HepG2 (cell line): Measurements from ENCODE around the gene HDAC8. TPM values are rescaled to one million over a fixed set of nuclear protein-coding genes. Genes with fewer than 3 reads are reported as not detected.

Experiments used
- ARID5B ChIP-seq: IDR thresholded peaks from 2 replicates; pipeline ENCODE4 v1.4.0; 2020; ENCODE audit warnings: mild to moderate bottlenecking, missing genetic modification reagents
- CEBPG ChIP-seq: IDR thresholded peaks from 2 replicates; pipeline ENCODE4 v1.6.1; 2016
- EP300 ChIP-seq, 3 experiments: sonication (generic) in 1 of 3; formaldehyde crosslinking in 1 of 3; IDR thresholded peaks; 2 replicates each; pipeline versions ENCODE4 v1.5.1 to v1.6.1; 2011 to 2020; ENCODE audit warnings: low read depth in 2 of 3, low read length in 2 of 3, borderline replicate concordance in 1 of 3, improper control_type of control experiment in 1 of 3, mild to moderate bottlenecking in 1 of 3, missing genetic modification reagents in 1 of 3, moderate library complexity in 1 of 3
- GATAD2A ChIP-seq: IDR thresholded peaks from 2 replicates; pipeline ENCODE4 v1.6.1; 2016
- HDAC6 ChIP-seq: fragments of 200-600 bp; sonication (generic); IDR thresholded peaks from 2 replicates; pipeline ENCODE4 v1.7.0; 2017; ENCODE audit warnings: mild to moderate bottlenecking, antibody characterized with exemption, low read length, low read depth
- NRL ChIP-seq: sonication (generic); formaldehyde crosslinking; IDR thresholded peaks from 2 replicates; pipeline ENCODE4 v1.5.0; 2020; ENCODE audit warnings: missing genetic modification reagents, mild to moderate bottlenecking, moderate library complexity, borderline replicate concordance
- RARA ChIP-seq: IDR thresholded peaks from 2 replicates; pipeline ENCODE4 v1.6.1; 2016; ENCODE audit warnings: missing genetic modification reagents, missing compliant biosample characterization
- SAFB2 ChIP-seq: sonication (generic); formaldehyde crosslinking; IDR thresholded peaks from 2 replicates; pipeline ENCODE4 v1.5.1; 2020; ENCODE audit warnings: missing genetic modification reagents, low read depth, mild to moderate bottlenecking, borderline replicate concordance
- SMC3 ChIP-seq: IDR thresholded peaks from 2 replicates; pipeline ENCODE4 v1.6.1; 2011; ENCODE audit warnings: low read length, improper control_type of control experiment
- SOX13 ChIP-seq, 3 experiments: fragments of 450-650 bp in 1 of 3; sonication (generic) in 1 of 3; formaldehyde crosslinking in 1 of 3; IDR thresholded peaks in 2 of 3; conservative IDR thresholded peaks in 1 of 3; 2 replicates each; pipeline versions ENCODE4 v1.5.0 to v1.6.1; 2016 to 2020; ENCODE audit warnings: antibody characterized with exemption in 1 of 3, mild to moderate bottlenecking in 1 of 3, missing compliant biosample characterization in 1 of 3, missing genetic modification reagents in 1 of 3, moderate library complexity in 1 of 3
- ZMYM3 ChIP-seq: sonication (generic); formaldehyde crosslinking; IDR thresholded peaks from 2 replicates; pipeline ENCODE4 v1.5.1; 2020; ENCODE audit warnings: mild to moderate bottlenecking, missing genetic modification reagents
- ZNF12 ChIP-seq: sonication (generic); formaldehyde crosslinking; IDR thresholded peaks from 2 replicates; pipeline ENCODE4 v1.5.0; 2020; ENCODE audit warnings: missing genetic modification reagents
- ZNF331 ChIP-seq: sonication (generic); formaldehyde crosslinking; IDR thresholded peaks from 2 replicates; pipeline ENCODE4 v1.4.0; 2020; ENCODE audit warnings: missing genetic modification reagents
- ZNF652 ChIP-seq: IDR thresholded peaks from 2 replicates; pipeline ENCODE4 v1.6.1; 2016; ENCODE audit warnings: low read depth, borderline replicate concordance
- polyA plus RNA-seq, 8 experiments: library from polyadenylated mRNA; depleted of rRNA in 3 of 8; stranded (reverse) in 7 of 8; unstranded in 1 of 8; fragments of >200 nt; fragmentation: Illumina TruSeq in 4 of 8; extraction: Trizol in 4 of 8; gene quantifications; 2 replicates each; pipeline versions ENCODE4 v1.2.1 to v1.2.3, GENCODE V29; 2011 to 2016; ENCODE audit warnings: low read depth in 4 of 8, missing spikeins in 1 of 8, mixed read lengths in 1 of 8; ENCODE audit not compliant: insufficient read depth in 1 of 8
- total RNA-seq, 5 experiments: library from RNA; depleted of rRNA; stranded (reverse); fragments of >200 nt; fragmentation: Illumina TruSeq; extraction: Trizol; gene quantifications; 2 replicates each; pipeline ENCODE4 v1.2.3, GENCODE V29; 2016; ENCODE audit warnings: low read depth in 1 of 5
- TF ChIP-seq, protein P1 (sequence below): sonication (generic); formaldehyde crosslinking; IDR thresholded peaks from 2 replicates; pipeline ENCODE4 v1.5.0; 2020; ENCODE audit warnings: mild to moderate bottlenecking, missing genetic modification reagents, borderline replicate concordance
- TF ChIP-seq, protein P2 (sequence below), 2 experiments: fragments of 450-650 bp in 1 of 2; sonication (generic) in 1 of 2; formaldehyde crosslinking; IDR thresholded peaks; 2 replicates each; pipeline versions ENCODE4 v1.5.0 to v1.8.0; 2020 to 2022; ENCODE audit warnings: mild to moderate bottlenecking in 1 of 2, missing genetic modification reagents in 1 of 2

HDAC8 gene
- total and polyA plus RNA-seq, 2 of the 13 experiments (the other 11 are each of a cell fraction or from before 2014, with no cell fraction given), result 13.7 to 28.6 TPM

GRCh38 chrX:72478853-72479252, 93.8 kb downstream of the HDAC8 start (continued):
- TF ChIP-seq, protein P1, sequence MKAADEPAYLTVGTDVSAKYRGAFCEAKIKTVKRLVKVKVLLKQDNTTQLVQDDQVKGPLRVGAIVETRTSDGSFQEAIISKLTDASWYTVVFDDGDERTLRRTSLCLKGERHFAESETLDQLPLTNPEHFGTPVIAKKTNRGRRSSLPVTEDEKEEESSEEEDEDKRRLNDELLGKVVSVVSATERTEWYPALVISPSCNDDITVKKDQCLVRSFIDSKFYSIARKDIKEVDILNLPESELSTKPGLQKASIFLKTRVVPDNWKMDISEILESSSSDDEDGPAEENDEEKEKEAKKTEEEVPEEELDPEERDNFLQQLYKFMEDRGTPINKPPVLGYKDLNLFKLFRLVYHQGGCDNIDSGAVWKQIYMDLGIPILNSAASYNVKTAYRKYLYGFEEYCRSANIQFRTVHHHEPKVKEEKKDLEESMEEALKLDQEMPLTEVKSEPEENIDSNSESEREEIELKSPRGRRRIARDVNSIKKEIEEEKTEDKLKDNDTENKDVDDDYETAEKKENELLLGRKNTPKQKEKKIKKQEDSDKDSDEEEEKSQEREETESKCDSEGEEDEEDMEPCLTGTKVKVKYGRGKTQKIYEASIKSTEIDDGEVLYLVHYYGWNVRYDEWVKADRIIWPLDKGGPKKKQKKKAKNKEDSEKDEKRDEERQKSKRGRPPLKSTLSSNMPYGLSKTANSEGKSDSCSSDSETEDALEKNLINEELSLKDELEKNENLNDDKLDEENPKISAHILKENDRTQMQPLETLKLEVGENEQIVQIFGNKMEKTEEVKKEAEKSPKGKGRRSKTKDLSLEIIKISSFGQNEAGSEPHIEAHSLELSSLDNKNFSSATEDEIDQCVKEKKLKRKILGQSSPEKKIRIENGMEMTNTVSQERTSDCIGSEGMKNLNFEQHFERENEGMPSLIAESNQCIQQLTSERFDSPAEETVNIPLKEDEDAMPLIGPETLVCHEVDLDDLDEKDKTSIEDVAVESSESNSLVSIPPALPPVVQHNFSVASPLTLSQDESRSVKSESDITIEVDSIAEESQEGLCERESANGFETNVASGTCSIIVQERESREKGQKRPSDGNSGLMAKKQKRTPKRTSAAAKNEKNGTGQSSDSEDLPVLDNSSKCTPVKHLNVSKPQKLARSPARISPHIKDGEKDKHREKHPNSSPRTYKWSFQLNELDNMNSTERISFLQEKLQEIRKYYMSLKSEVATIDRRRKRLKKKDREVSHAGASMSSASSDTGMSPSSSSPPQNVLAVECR (CRISPR knock-in tag), result peak; percentile 21; the same call in 1 of the 2 replicates
- TF ChIP-seq CEBPG (CRISPR knock-in tag) (peak; percentile 34; the same call in 1 of the 2 replicates), RARA (CRISPR knock-in tag) (0 out of 2 replicates have a peak, but pooled peaks have one; percentile 11), ZNF652 (peak; percentile 98), SOX13 (IDR thresholded peaks at IDR 0.05) (no peak), SOX13 (CRISPR knock-in tag; conservative IDR thresholded peaks at IDR 0.05 in 1 of 2, IDR thresholded peaks at IDR 0.05 in 1 of 2) (peak in 1 of 2 experiments; percentile 51; a peak in 2 of 4 replicates), ARID5B (CRISPR knock-in tag) (peak; percentile 58; the same call in 1 of the 2 replicates), EP300 (IDR thresholded peaks at IDR 0.05; ENCODE audit: low read depth in 2 of 2, low read length in 2 of 2) (0 out of 4 replicates have a peak, but pooled peaks of 1 of the 2 experiments have one; percentile 20), EP300 (CRISPR knock-in tag; IDR thresholded peaks at IDR 0.05; ENCODE audit: borderline replicate concordance) (no peak; the same call in 1 of the 2 replicates), SMC3 (0 out of 2 replicates have a peak, but pooled peaks have one; percentile 3), ZMYM3 (CRISPR knock-in tag) (0 out of 2 replicates have a peak, but pooled peaks have one; percentile 18), SAFB2 (CRISPR knock-in tag) (no peak), ZNF12 (CRISPR knock-in tag) (peak; percentile 47; the same call in 1 of the 2 replicates), GATAD2A (peak; percentile 64; the same call in 1 of the 2 replicates), NRL (CRISPR knock-in tag) (no peak), ZNF331 (CRISPR knock-in tag) (peak; percentile 57; the same call in 1 of the 2 replicates), HDAC6 (no peak)
- TF ChIP-seq, protein P2, sequence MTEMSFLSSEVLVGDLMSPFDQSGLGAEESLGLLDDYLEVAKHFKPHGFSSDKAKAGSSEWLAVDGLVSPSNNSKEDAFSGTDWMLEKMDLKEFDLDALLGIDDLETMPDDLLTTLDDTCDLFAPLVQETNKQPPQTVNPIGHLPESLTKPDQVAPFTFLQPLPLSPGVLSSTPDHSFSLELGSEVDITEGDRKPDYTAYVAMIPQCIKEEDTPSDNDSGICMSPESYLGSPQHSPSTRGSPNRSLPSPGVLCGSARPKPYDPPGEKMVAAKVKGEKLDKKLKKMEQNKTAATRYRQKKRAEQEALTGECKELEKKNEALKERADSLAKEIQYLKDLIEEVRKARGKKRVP (CRISPR knock-in tag; IDR thresholded peaks at IDR 0.05), result peak in 1 of 2 experiments; percentile 27; a peak in 1 of 4 replicates
